Activated CD8-positive, alpha-beta memory T cell treated with anti-CD3 and anti-CD28 coated beads, Interleukin-2, amount 50 U/mL, for 4 hours (primary cell): ENCODE data around the gene BIK.

Experiments used
- DNase-seq: peaks from one replicate; pipeline ENCODE4 v3.0.0-alpha.2; 2020

Gene BIK

GRCh38 chr22:43106302-43106701, 4.2 kb upstream of the BIK start:
- DNase-seq = no peak

- DNase-seq = no peak
These were observed 1.0 kb upstream of the BIK start for GRCh38 chr22:43109511-43109910.

- no peak for DNase-seq
These were observed 568 bp upstream of the BIK start for GRCh38 chr22:43109921-43110443.

- DNase-seq = peak; percentile 62
These were observed 525 bp downstream of the BIK start for GRCh38 chr22:43110927-43111623.

GRCh38 chr22:43113526-43114251, 3.1 kb downstream of the BIK start:
- no peak for DNase-seq

GRCh38 chr22:43114958-43115357, 4.4 kb downstream of the BIK start:
- DNase-seq = no peak

GRCh38 chr22:43116932-43117331, 6.4 kb downstream of the BIK start:
- no peak for DNase-seq

GRCh38 chr22:43118024-43118849, 7.7 kb downstream of the BIK start:
- DNase-seq = no peak

GRCh38 chr22:43118953-43119458, 8.5 kb downstream of the BIK start:
- DNase-seq = no peak

- no peak for DNase-seq
These were observed 16.1 kb downstream of the BIK start for GRCh38 chr22:43126501-43127165.

GRCh38 chr22:43127166-43127908, 16.8 kb downstream of the BIK start:
- no peak for DNase-seq

- DNase-seq = no peak
These were observed 17.6 kb downstream of the BIK start for GRCh38 chr22:43128116-43128515.

GRCh38 chr22:43128928-43129424, 18.4 kb downstream of the BIK start:
- no peak for DNase-seq

- no peak for DNase-seq
These were observed 19.2 kb downstream of the BIK start for GRCh38 chr22:43129426-43130425.

- DNase-seq = no peak
These were observed 21.4 kb downstream of the BIK start for GRCh38 chr22:43131773-43132501.

GRCh38 chr22:43133401-43133800, 22.9 kb downstream of the BIK start:
- DNase-seq = no peak

- no peak for DNase-seq
These were observed 24.0 kb downstream of the BIK start for GRCh38 chr22:43134553-43134952.

GRCh38 chr22:43135565-43135964, 25.0 kb downstream of the BIK start:
- no peak for DNase-seq

- peak; percentile 53 for DNase-seq
These were observed 25.7 kb downstream of the BIK start for GRCh38 chr22:43136255-43136654.

- no peak for DNase-seq
These were observed 26.3 kb downstream of the BIK start for GRCh38 chr22:43136801-43137200.
